HEK293 (cell line): Measurements from ENCODE around the gene PROCA1.

ENCODE experiments used
- CTCF ChIA-PET: fragments of 350-600 bp; formaldehyde crosslinking; extraction: SDS; loops from one replicate; lab custom pipeline; 2021; ENCODE audit warnings: antibody characterized with exemption; lab: Yijun Ruan, JAX
- POLR2A ChIA-PET: fragments of 300-600 bp; formaldehyde crosslinking; extraction: SDS; loops from one replicate; lab custom pipeline; 2020; ENCODE audit warnings: antibody characterized with exemption, inconsistent platforms; lab: Yijun Ruan, JAX
- H3K27ac ChIP-seq: fragments of 200-500 bp; sonication (Bioruptor generic); 2 replicates; pipeline ENCODE4 v1.5.1; 2014; ENCODE audit warnings: low read depth, low read length, control low read depth, inconsistent platforms; ENCODE audit errors: extremely low read depth
- H3K36me3 ChIP-seq, 2 experiments: fragments of 200-500 bp in 1 of 2; sonication (Bioruptor generic) in 1 of 2; 1 replicate in 1 of 2; 2 replicates in 1 of 2; pipeline ENCODE4 v1.5.1; 2014 to 2017; ENCODE audit warnings: inconsistent platforms in 2 of 2, low read length in 2 of 2; ENCODE audit not compliant: control insufficient read depth in 2 of 2, insufficient read depth in 1 of 2
- H3K4me1 ChIP-seq: fragments of 200-500 bp; sonication (Bioruptor generic); 2 replicates; pipeline ENCODE4 v1.5.1; 2014; ENCODE audit warnings: mild to moderate bottlenecking, low read length, inconsistent platforms; ENCODE audit not compliant: control insufficient read depth, insufficient read depth
- H3K4me3 ChIP-seq: 2 replicates; pipeline ENCODE4 v1.5.1; 2011; ENCODE audit warnings: low read depth, mild to moderate bottlenecking, control low read depth, low read length, moderate library complexity
- H3K9me3 ChIP-seq: fragments of 200-500 bp; sonication (Bioruptor generic); 2 replicates; pipeline ENCODE4 v1.5.1; 2014; ENCODE audit warnings: low read depth, low read length, inconsistent platforms; ENCODE audit not compliant: control insufficient read depth, insufficient read depth
- GLI2 ChIP-seq: fragments of 450-650 bp; formaldehyde crosslinking; IDR thresholded peaks from 2 replicates; pipeline ENCODE4; 2017; ENCODE audit warnings: missing biosample characterization, missing genetic modification characterization, low read depth, borderline replicate concordance
- GLI4 ChIP-seq: fragments of 450-650 bp; formaldehyde crosslinking; IDR thresholded peaks from 2 replicates; pipeline ENCODE4 v1.5.1; 2016; ENCODE audit warnings: missing biosample characterization, missing genetic modification characterization
- KLF8 ChIP-seq: fragments of 450-650 bp; formaldehyde crosslinking; IDR thresholded peaks from 2 replicates; pipeline ENCODE4 v1.5.1; 2016; ENCODE audit warnings: missing biosample characterization, missing genetic modification characterization
- SCRT1 ChIP-seq: fragments of 450-650 bp; formaldehyde crosslinking; IDR thresholded peaks from 2 replicates; pipeline ENCODE4 v1.5.1; 2016; ENCODE audit warnings: missing biosample characterization, missing genetic modification characterization, borderline replicate concordance
- SCRT2 ChIP-seq: fragments of 450-650 bp; formaldehyde crosslinking; IDR thresholded peaks from 2 replicates; pipeline ENCODE4 v1.5.1; 2016; ENCODE audit warnings: missing biosample characterization, missing genetic modification characterization
- ZIC2 ChIP-seq: fragments of 450-650 bp; formaldehyde crosslinking; IDR thresholded peaks from 2 replicates; pipeline ENCODE4 v1.5.1; 2016; ENCODE audit warnings: missing biosample characterization, missing genetic modification characterization
- ZNF473 ChIP-seq: fragments of 450-650 bp; formaldehyde crosslinking; IDR thresholded peaks from 2 replicates; pipeline ENCODE4 v1.5.1; 2017; ENCODE audit warnings: missing biosample characterization, missing genetic modification characterization
- ZNF48 ChIP-seq: fragments of 450-650 bp; formaldehyde crosslinking; IDR thresholded peaks from 2 replicates; pipeline ENCODE4 v1.5.1; 2016; ENCODE audit warnings: missing biosample characterization, missing genetic modification characterization
- ZNF544 ChIP-seq: fragments of 450-650 bp; formaldehyde crosslinking; IDR thresholded peaks from 2 replicates; pipeline ENCODE4 v1.5.0; 2017; ENCODE audit warnings: missing biosample characterization, missing genetic modification characterization
- ZSCAN30 ChIP-seq: fragments of 450-650 bp; IDR thresholded peaks from 2 replicates; pipeline ENCODE4 v1.5.1; 2018; ENCODE audit warnings: missing biosample characterization, mild to moderate bottlenecking, missing genetic modification characterization, moderate library complexity
- TF ChIP-seq, protein P1 (sequence below): fragments of 450-650 bp; formaldehyde crosslinking; conservative IDR thresholded peaks from 2 replicates; pipeline ENCODE4 v1.5.1; 2016; ENCODE audit warnings: low read depth, missing biosample characterization, missing genetic modification characterization

PROCA1 gene

DNA sequence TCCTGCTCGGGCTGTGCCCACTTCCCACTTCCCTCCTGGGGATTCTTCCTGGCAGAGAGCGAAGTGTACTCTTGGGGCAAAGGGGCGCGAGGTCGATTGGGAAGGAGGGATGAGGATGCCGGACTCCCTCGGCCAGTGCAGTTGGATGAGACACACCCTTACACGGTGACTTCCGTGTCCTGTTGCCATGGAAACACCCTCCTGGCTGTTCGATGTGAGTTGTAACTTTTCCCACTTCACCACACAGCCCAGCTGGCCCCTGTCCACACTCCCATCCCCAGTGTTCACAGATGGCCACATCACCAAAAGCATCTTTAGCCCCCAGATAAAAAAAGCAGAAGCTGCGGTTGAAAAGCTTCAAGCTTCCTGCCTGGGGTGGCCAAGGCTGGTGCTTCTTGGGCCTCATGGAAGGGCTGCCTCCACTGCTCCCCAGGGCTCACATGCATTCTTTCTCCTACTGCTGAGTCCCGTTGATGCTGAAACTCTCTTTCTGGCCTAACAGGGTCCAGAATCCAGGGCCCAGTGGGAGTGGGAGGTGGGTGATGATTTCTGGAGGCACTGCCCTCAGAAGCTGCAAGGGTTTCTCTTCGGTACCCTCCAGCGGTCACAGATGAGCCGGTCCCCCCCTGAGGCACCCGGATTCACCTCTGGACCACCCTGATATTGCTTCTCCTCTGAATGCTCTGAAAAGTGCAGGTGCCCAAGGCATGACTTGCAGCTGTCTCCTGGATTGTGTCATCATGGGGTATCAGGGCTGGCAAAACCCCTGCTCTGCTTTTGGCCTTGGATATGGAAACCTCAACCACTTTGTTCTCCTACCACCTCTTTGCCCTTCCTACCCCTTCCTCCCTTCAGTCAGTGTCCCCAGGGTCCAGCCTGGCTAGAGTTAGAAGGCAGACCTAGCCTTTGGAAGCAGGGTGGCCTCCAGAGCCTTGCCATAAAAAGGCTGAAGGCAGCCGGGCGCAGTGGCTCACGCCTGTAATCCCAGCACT is 30.0 kb upstream of the PROCA1 start:
- Histone ChIP-seq H3K4me3 (no peak overlapping the region), H3K4me1 (peaks cover 11% of the 10 kb centered on the region; the same call in 1 of the 2 replicates), H3K27ac (no peak overlapping the region), H3K9me3 (no peaks in the 10 kb centered on the region), H3K36me3 (peaks cover 0 to 48% of the 10 kb centered on the region in 2 experiments; a peak in 1 of 3 replicates)
- TF ChIP-seq ZNF473 (no peak), GLI4 (tag by site-specific recombination) (no peak)
- TF ChIP-seq, protein P1, sequence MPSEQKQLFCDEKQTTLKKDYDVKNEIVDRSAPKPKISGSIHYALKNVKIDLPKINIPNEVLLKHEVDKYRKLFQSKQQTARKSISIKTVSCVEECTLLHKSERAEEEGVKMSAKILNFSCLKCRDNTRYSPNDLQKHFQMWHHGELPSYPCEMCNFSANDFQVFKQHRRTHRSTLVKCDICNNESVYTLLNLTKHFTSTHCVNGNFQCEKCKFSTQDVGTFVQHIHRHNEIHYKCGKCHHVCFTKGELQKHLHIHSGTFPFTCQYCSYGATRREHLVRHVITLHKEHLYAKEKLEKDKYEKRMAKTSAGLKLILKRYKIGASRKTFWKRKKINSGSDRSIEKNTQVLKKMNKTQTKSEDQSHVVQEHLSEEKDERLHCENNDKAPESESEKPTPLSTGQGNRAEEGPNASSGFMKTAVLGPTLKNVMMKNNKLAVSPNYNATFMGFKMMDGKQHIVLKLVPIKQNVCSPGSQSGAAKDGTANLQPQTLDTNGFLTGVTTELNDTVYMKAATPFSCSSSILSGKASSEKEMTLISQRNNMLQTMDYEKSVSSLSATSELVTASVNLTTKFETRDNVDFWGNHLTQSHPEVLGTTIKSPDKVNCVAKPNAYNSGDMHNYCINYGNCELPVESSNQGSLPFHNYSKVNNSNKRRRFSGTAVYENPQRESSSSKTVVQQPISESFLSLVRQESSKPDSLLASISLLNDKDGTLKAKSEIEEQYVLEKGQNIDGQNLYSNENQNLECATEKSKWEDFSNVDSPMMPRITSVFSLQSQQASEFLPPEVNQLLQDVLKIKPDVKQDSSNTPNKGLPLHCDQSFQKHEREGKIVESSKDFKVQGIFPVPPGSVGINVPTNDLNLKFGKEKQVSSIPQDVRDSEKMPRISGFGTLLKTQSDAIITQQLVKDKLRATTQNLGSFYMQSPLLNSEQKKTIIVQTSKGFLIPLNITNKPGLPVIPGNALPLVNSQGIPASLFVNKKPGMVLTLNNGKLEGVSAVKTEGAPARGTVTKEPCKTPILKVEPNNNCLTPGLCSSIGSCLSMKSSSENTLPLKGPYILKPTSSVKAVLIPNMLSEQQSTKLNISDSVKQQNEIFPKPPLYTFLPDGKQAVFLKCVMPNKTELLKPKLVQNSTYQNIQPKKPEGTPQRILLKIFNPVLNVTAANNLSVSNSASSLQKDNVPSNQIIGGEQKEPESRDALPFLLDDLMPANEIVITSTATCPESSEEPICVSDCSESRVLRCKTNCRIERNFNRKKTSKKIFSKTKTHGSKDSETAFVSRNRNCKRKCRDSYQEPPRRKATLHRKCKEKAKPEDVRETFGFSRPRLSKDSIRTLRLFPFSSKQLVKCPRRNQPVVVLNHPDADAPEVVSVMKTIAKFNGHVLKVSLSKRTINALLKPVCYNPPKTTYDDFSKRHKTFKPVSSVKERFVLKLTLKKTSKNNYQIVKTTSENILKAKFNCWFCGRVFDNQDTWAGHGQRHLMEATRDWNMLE: no peak
- ChIA-PET POLR2A (interaction anchor here (1.1 to 14.1 kb wide), 4 partner anchors 15 to 210 kb away, joined by 4 to 448 read pairs (median 36); partner anchors contain the start of genes NEK8, PHF12, RPL23A and TLCD1), CTCF (interaction anchor here (0.6 to 16.7 kb wide), 6 partner anchors 8 to 519 kb away, joined by 3 to 445 read pairs (median 4); partner anchors contain the start of genes NEK8, RPL23A and TLCD1)

DNA sequence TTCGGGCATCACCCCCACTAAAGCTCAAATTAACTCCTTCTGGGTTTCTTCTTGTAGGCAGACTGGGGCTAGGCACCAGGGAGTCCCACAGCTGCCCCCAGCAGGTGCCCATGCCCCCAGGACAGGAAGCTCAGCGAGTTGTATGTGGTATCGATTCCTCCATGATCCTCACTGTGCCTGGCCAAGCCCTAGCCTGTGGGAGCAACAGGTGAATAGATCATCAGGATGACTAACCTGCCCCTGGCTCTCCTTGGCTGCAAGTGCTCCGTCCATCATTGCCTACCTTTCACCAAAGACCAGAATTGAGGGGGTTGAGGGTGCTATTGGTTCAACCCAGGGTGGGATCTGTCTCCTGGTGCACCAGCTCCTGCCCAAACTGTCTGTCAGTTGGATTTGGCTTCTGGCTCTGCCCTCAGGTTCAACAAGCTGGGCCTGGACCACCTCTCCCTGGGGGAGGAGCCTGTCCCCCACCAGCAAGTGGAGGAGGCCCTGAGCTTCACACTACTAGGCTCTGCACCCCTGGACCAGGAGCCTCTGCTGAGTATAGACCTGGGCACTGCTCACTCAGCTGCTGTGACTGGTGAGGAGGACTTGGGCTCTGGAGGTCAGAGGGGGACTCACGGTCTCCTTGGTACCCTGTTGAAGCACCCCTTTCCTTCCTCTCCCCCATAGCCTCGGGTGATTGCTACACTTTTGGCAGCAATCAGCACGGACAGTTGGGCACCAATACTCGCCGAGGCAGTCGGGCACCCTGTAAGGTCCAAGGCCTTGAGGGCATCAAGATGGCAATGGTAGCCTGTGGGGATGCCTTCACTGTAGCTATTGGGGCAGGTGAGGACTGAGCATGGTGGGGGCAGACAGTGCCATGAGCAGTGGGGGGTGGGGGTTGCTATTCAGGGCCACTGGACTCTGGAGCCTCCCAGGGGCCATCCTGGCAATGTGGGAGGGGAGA is 29.0 kb upstream of the PROCA1 start:
- Histone ChIP-seq H3K4me3 (no peak overlapping the region), H3K27ac (no peak overlapping the region), H3K4me1 (peaks cover 6% of the 10 kb centered on the region; the same call in 1 of the 2 replicates), H3K36me3 (peaks cover 0 to 38% of the 10 kb centered on the region in 2 experiments; a peak in 1 of 3 replicates), H3K9me3 (no peaks in the 10 kb centered on the region)
- TF ChIP-seq KLF8 (no peak), SCRT1 (tag by site-specific recombination) (peak; percentile 46; the same call in 1 of the 2 replicates), SCRT2 (tag by site-specific recombination) (peak; percentile 92), ZNF48 (no peak), ZIC2 (tag by site-specific recombination) (0 out of 2 replicates have a peak, but pooled peaks have one; percentile 15), GLI2 (no peak)
- ChIA-PET CTCF (interaction anchor here (0.6 to 16.7 kb wide), 3 partner anchors 9 to 520 kb away, joined by 3 to 445 read pairs (median 3); partner anchors contain the start of genes NEK8, RPL23A and TLCD1), POLR2A (interaction anchor here (0.6 to 1.4 kb wide), 4 partner anchors 12 to 20 kb away, joined by 3 to 9 read pairs (median 4); partner anchors contain the start of genes NEK8 and TLCD1)

DNA sequence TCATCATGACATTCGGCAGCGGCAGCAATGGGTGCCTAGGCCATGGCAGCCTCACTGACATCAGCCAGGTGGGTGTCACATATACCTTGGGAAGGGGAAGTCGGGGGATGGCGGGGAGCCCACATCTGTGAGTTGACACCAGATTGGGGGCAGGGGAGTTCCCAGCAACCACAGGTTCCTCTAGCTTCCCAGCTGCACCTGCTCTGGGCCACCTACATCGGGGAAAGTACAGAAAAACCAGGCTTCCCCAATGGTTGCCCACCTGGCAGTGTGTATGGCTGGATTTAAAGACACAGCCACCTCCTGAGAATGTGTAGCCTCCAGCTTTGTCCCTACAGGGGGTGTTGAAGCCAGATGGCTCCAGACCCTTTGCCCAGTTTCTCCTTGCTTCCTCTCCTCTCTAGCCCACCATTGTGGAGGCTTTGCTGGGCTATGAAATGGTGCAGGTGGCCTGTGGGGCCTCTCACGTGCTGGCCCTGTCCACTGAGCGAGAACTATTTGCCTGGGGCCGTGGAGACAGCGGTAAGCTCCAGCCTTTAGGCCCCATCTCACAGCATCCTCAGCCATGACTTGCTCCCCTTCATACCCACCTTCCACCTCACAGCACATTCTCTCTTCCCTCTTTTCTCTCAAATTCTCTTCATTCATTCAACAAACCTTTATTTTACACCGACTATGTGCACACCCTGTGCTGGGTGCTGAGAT is 27.1 kb upstream of the PROCA1 start:
- POLR2A ChIA-PET: interaction anchor here (0.7 kb wide), 1 partner anchor 19 kb away, joined by 4 read pairs; the partner anchor contains the start of gene RPL23A
- H3K9me3 ChIP-seq: no peaks in the 10 kb centered on the region
- TF ChIP-seq ZSCAN30 (tag by site-specific recombination): no peak
- TF ChIP-seq ZNF544 (tag by site-specific recombination): no peak
- TF ChIP-seq, all 188 proteins: peak for 0
- H3K36me3 ChIP-seq: peaks cover 0 to 31% of the 10 kb centered on the region in 2 experiments; a peak in 1 of 3 replicates
- 0 out of 2 replicates have a peak, but pooled peaks cover 3% of the 10 kb centered on the region for H3K4me1 ChIP-seq
- no peak overlapping the region for H3K27ac ChIP-seq
- no peak overlapping the region for H3K4me3 ChIP-seq
- CTCF ChIA-PET: interaction anchor here (16.7 kb wide), 1 partner anchor 13 kb away, joined by 445 read pairs; the partner anchor contains the start of genes NEK8, RPL23A and TLCD1
